Astrocyte of the cerebellum (primary cell): ENCODE results near the gene SORCS2.

ENCODE experiments used
- DNase-seq: peaks from one replicate; pipeline ENCODE4 v3.0.0-alpha.2; 2011; ENCODE audit warnings: low read depth
- H3K4me3 ChIP-seq: 2 replicates; pipeline ENCODE4 v1.5.1; 2011; ENCODE audit warnings: mild to moderate bottlenecking, low read depth, low read length, moderate library complexity
- CTCF ChIP-seq: IDR thresholded peaks from 2 replicates; pipeline ENCODE4 v1.5.1; 2012; ENCODE audit warnings: low read length, low read depth, moderate library complexity, mild to moderate bottlenecking; ENCODE audit errors: missing control alignments
- in situ Hi-C: cut with HindIII; loops from 2 replicates; pipeline ENCODE4 v1.10.0; 2017; ENCODE audit warnings: low sequenced_read_pairs

Gene SORCS2

GRCh38 chr4:7710576-7711306 is 518.4 kb downstream of the SORCS2 start:
- TF ChIP-seq CTCF, result no peak
- in situ Hi-C loops, result no loop called here
- no peak for DNase-seq
- no peak overlapping the region for H3K4me3 ChIP-seq

- no peak for TF ChIP-seq CTCF
- H3K4me3 ChIP-seq, result no peak overlapping the region
- in situ Hi-C loops, result no loop called here
Measured at GRCh38 chr4:7711307-7711963, 519.1 kb downstream of the SORCS2 start.

GRCh38 chr4:7712021-7712671 is 519.8 kb downstream of the SORCS2 start:
- no peak for DNase-seq
- TF ChIP-seq CTCF, result no peak
- no peak overlapping the region for H3K4me3 ChIP-seq
- in situ Hi-C loops, result no loop called here

More at GRCh38 chr4:7711307-7711963, 519.1 kb downstream of the SORCS2 start:
- DNase-seq, result no peak

- no peak for TF ChIP-seq CTCF
- in situ Hi-C loops, result no loop called here
- no peak overlapping the region for H3K4me3 ChIP-seq
- DNase-seq, result no peak
Measured at GRCh38 chr4:7713757-7714156, 521.4 kb downstream of the SORCS2 start.

GRCh38 chr4:7714176-7714575 is 521.8 kb downstream of the SORCS2 start:
- H3K4me3 ChIP-seq, result no peak overlapping the region
- DNase-seq, result no peak
- in situ Hi-C loops, result no loop called here
- no peak for TF ChIP-seq CTCF

GRCh38 chr4:7714738-7715137 is 522.4 kb downstream of the SORCS2 start:
- DNase-seq, result no peak
- no peak overlapping the region for H3K4me3 ChIP-seq
- no peak for TF ChIP-seq CTCF
- in situ Hi-C loops, result no loop called here
